Non-pigmented ciliary epithelial cell (primary cell): Measurements from ENCODE around the gene NOMO2.
"Not testable (repeated sequence)": the region's sequence is repeated elsewhere in the genome, so short reads cannot be mapped to it uniquely, and the experiment has no call there.

Experiments
- DNase-seq: peaks from one replicate; pipeline ENCODE4 v3.0.0-alpha.2; 2010; ENCODE audit warnings: low read depth

The NOMO2 gene

DNA sequence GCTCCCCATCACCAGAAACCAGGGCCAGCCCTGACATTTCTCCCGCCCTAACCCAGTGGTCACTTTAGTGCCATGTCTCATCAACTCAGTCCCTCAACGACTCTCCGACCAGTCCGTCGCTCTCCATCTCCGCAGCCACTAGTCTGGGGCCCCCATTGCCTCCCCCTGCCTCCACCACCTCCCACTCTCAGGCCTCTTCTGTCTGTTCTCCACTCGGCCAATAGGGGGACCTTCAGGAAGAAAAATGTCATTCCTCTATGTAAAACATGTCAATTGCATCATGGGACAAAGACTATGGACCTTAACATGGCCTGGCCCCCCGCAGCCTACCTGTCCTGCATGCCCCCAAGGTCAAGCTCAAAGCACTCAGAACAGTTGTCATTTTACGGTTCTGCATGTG lies 39.3 kb downstream of the NOMO2 start:
- not testable (repeated sequence) for DNase-seq

DNA sequence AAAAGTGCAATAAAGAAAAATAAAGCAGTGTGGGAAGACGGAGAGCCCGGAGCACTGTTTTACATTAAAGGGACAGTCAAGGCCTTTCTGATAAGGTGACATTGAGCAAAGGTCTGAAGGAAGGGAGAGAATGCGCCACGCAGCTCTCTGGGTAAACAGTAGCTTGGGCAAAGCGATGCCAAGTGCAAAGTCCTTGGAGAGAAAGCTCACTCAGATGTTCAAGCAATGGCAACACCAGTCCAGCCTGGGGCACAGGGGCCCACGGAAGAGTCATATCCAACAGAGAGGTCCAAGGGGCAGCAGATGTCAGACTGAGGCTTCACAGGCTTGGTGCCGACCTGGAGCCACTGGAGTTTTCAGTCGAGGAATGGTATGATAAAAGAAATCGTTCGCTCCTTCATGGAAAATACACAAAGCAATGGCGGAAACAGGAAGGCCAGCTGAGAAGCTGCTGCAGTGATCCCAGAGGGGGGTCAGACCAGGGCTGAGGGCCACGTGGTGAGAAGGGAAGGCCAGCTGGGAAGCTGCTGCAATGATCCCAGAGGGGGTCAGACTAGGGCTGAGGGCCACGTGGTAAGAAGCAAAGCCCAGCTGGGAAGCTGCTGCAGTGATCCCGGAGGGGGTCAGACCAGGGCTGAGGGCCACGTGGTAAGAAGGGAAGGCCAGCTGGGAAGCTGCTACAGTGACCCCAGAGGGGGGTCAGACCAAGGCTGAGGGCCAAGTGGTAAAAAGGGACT lies 40.3 kb downstream of the NOMO2 start:
- not testable (repeated sequence) for DNase-seq

DNA sequence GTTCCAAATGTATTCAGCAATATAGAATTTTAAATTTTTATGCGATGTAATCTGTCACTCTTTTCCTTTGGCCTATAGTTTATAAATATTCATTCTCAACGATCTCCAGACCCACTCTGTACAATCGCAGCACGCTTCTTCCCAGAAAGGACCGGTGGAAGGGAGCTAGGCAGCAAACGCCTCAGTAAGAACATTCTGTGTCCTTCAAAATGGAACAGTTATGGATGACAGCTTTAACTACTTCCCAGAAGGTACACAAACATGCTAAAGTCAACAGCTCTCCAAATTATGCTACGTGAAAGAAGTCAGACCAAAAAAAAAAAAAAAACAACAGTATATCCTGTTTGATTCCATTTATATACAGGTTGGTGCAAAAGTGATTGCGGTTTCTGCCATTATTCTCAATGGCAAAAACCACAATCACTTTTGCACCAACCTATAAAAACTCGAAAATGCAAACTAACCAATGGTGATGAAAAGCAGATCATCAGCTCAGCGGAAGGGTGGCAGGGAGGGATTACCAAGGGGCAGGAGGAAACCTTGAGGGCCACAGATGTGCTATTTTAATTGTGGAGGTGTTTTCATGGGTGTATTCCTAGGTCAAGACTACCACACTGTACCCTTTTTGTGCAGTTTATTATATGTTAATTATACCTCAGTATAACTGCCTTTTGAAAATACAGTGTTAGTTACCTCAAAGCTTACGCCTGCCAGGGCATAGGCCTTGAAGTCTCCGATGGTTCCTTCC lies 43.2 kb downstream of the NOMO2 start:
- not testable (repeated sequence) for DNase-seq

DNA sequence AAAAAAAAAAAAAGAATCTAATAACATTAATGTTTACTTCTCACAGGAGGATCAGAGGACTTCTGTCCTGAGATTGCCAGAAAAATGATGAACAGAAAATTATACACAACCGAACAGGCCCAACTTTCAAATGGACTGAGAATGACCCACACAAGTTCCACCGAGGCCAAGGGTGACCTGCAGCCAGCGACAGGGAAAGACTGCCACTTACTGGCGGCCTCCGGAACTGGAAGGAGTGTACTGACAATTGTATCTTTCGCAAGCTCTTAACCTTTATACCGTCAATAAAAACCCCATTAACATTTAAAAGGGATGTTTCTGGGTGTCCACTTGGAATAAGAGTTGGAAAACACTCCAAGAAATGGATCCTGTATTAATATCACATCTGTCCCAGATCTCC lies 63.5 kb downstream of the NOMO2 start:
- not testable (repeated sequence) for DNase-seq

DNA sequence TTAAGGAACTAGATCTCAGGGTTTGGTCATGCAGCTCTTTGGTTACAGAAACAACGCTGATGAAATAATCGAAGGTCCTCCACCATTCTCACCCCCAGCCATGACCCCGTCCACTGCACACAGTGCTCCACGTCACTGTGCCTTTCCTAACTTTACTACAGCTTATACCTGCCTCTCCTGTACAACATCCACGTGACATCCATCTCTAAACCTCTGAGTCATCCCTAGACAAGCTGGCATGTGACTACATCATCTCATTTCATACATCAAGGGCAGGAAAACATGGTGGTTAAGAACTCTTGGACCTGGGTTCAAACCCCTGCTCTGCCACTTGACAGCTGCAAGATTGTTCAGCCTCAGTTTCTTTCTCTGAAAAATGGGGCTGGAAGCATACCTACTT lies 64.9 kb downstream of the NOMO2 start:
- DNase-seq: not testable (repeated sequence)

DNA sequence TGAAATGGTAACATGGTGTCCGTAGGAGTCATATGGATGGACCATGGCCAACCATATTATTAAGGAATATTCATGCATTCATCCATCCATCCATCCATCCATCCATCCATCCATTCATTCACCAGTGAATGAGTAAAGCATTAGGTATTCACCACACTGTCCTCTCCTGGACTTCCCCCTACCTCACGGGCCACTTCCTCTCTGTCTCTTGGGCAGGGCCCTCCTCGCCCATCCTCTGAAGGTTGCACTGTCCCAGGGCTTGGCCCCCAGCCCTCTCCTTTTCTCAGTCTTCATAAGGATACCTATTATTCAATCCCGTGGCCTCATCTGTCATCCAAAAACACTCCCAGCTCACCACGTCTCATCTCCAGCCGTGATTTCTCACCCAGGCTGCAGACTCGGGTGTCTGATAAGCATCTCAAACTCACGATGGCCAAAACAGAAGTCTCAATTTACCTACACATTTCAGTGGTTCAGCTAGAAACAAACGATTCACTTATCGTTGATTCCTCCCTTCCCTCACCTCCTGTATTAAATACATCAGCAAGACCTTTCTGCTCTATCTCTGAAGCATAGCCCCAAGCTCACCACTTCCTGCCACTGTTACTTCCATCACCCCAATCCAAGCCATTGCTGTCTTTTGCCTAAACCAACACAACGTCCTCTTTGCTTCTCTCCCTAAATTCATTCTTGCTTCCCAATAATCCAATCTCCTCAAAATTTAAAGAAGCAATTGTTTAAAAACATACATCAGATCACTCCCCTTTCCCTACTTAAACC lies 69.6 kb downstream of the NOMO2 start:
- DNase-seq: not testable (repeated sequence)

DNA sequence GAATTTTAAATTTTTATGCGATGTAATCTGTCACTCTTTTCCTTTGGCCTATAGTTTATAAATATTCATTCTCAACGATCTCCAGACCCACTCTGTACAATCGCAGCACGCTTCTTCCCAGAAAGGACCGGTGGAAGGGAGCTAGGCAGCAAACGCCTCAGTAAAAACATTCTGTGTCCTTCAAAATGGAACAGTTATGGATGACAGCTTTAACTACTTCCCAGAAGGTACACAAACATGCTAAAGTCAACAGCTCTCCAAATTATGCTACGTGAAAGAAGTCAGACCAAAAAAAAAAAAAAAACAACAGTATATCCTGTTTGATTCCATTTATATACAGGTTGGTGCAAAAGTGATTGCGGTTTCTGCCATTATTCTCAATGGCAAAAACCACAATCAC lies 125.9 kb downstream of the NOMO2 start:
- not testable (repeated sequence) for DNase-seq

DNA sequence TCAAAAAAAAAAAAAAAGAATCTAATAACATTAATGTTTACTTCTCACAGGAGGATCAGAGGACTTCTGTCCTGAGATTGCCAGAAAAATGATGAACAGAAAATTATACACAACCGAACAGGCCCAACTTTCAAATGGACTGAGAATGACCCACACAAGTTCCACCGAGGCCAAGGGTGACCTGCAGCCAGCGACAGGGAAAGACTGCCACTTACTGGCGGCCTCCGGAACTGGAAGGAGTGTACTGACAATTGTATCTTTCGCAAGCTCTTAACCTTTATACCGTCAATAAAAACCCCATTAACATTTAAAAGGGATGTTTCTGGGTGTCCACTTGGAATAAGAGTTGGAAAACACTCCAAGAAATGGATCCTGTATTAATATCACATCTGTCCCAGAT lies 146.1 kb downstream of the NOMO2 start:
- DNase-seq: not testable (repeated sequence)

DNA sequence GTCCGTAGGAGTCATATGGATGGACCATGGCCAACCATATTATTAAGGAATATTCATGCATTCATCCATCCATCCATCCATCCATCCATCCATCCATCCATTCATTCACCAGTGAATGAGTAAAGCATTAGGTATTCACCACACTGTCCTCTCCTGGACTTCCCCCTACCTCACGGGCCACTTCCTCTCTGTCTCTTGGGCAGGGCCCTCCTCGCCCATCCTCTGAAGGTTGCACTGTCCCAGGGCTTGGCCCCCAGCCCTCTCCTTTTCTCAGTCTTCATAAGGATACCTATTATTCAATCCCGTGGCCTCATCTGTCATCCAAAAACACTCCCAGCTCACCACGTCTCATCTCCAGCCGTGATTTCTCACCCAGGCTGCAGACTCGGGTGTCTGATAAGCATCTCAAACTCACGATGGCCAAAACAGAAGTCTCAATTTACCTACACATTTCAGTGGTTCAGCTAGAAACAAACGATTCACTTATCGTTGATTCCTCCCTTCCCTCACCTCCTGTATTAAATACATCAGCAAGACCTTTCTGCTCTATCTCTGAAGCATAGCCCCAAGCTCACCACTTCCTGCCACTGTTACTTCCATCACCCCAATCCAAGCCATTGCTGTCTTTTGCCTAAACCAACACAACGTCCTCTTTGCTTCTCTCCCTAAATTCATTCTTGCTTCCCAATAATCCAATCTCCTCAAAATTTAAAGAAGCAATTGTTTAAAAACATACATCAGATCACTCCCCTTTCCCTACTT lies 152.2 kb downstream of the NOMO2 start:
- not testable (repeated sequence) for DNase-seq

DNA sequence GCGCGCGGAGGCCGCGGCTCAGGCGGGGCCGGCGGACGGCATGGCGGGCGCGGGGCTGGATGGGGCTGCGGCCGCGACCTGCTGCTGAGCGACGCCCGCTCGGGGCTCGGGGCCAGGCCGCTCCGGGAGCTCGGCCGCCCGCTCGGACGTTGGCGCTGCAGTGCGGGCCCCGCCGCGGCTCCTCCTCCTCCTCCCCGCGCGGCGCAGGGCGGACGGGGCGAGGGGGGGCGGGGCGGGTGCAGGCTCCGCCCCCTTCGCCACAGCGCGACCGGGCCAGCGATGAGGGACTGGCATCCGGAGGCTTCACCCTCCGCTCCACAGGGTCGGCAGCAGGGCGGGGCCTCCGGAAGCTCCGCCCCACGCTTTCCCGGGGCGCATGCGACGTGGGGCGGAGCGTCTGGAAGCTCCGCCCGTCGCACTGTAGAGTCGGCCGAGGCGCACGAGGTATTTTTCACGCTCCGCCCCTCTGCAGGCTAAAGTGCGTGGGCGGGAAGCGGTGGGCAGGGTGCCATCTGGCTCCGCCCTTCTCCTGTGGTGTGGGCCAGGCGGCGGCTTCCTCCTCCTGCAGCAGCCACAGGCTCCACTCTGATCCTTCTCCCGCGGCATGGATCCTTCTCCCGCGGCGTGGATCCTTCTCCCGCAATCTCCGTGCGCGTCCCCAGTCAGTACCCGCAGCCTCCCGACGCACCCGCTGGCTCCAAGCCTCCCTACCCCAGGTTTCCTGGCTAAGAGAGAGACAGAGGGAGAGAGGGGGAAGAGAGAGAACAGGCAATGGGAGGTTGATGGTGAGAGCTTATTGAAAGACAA lies 159.8 kb downstream of the NOMO2 start:
- DNase-seq: not testable (repeated sequence)

DNA sequence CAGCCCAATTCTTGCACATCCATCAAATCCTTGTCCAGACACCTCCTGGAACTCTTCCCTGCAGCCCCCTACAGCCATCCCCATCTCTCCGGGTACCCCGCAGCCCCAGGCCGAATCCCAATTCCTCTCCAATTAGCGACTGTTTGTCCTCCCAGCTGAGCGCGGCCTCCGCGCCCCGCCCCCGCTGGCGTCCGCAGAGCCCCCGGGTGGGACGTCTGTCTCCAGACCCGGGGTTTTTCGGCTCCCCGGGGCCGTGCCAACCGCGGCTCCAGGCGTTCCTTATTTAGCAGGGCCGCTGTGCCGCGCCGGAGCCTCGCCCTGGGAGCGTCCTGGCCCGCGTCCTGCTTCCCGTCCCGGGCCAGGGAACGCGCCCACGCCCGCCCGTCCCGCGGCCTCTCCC lies 160.7 kb downstream of the NOMO2 start:
- not testable (repeated sequence) for DNase-seq

DNA sequence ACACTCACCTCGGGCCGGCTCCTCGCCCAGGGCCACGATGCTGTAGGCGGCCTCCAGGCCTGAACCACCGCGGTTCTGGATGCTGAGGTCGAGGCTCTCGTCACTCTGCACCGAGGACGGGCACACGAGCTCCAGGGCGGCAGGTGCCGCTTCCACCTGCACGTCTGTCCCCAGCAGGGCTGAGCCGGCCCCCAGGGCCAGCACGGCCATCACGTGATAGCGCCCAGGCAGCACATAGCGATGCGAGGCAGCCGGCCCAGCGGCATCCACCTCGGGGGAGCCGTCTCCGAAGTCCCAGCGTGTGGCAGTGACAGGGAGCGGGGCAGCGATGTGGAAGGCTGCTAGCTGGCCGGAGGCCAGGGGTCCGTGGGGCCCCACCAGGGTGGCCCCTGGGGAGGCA lies 167.5 kb downstream of the NOMO2 start:
- not testable (repeated sequence) for DNase-seq

DNA sequence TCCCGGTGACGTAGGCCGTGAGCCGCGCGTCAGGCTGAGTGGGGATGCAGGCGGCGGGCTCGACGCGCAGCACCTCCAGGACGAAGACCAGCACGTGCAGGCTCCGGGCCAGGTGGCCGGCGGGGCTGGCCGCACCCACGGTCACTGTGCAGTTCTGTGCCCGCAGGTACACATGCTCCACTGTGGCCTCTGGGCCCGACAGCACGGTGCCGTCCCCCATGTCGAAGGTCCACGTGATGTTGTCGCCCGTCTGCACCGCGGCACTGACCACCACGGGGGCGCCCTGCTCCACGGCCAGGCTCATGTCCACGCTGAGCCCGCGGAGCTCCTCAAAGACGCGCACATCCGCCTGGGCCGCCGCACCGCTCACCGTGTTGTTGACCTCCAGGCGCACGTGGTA lies 174.1 kb downstream of the NOMO2 start:
- DNase-seq: not testable (repeated sequence)

DNA sequence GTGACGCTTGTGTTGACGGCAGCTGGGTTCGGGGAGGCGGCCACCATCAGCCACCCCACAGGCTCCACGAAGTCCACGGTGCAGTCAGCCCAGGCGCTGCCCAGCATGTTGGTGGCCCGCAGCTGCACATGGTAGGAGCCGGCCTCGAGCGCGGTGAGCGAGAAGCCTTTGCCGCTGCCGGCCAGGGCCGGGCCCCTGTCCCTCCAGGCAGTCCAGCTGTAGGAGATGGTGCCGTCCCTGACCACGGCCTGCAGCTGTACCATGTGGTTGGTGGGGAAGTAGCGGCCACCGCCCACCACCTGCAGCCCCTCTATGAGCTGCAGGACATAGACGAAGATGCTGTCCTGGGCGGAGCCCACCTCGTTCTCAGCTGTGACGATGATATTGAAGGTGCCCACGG lies 175.4 kb downstream of the NOMO2 start:
- DNase-seq: not testable (repeated sequence)

DNA sequence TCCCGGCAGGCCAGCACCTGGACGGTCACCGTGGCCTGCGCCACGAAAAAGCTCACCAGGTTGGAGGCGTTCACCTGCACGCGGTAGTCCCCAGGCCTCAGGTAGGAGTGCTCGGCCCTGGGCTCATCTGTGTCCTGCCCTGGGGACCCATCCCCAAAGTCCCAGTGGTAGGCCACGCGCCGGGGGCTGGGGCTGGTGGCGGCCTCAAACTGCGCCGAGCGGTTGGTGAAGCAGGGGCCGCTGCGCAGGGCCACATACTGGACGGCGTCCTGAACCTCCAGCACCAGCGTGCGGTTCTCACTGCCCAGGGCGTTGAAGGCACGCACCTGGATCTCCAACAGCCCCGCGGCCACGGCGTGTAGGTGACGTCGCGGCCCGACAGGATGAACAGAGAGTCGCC lies 176.6 kb downstream of the NOMO2 start:
- not testable (repeated sequence) for DNase-seq

DNA sequence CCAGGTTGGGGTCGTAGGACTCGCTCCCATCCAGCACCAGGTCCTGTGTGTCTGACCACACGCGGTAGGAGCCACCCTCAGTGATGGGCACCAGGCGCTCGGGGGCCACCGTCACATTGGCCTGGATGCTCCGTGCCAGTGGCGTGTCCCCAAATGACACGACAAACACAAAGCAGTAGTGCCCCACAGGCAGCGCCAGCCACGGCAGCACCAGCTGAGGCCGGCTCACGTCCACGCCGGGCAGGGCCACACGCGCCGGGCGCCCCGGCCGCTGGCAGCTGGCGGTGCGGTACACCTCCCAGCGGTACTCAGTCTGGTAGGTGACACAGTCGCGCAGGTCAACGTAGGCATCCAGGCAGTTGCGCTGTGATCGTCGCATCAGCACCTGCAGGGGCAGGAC lies 177.0 kb downstream of the NOMO2 start:
- not testable (repeated sequence) for DNase-seq

DNA sequence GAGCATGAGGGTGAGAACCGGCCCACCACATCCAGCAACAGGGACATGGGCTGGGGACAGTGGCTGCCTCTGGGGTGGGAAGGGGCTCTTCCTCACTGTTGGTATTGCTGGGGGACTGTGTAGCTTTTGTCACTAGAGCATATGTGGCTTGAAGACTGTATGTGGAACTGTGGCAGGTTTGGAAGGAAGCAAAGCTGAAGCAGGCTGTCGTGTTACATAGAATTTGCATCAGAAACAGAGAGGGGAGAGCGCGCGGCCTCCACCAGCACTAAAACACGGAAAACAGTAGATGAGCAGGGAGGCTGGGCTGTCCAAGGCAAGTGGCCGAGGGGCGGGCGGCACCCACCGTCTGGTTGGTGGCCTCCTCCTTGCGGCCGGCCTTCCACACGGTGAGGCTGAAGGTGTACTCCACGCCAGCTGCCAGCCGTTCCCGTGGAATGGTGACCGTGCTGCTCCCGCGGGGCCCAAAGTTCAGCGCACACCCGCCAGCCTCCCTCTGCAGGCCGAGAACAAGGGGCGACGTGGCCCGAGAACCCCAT lies 177.7 kb downstream of the NOMO2 start:
- DNase-seq: not testable (repeated sequence)

DNA sequence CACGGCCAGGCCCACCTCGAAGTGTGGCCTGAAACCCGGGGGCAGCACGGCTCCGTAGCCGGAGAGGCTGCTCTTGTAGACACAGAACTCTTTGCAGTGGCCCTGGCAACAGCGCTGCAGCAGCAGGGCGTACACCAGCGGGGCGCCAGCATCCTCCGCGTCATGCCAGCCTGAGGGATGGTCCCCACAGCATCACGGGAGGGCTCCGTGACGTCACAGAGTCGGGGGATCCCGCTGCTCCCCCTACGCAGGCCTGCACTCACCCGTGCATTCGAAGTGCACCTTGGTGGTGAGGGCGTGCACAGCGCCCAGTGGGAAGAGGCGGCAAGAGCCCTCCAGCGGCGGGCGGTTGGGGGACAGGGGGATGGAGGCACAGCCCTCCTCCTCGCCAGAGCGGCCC lies 179.2 kb downstream of the NOMO2 start:
- not testable (repeated sequence) for DNase-seq
